K562 treated with DMSO at 1 percent for 4 hours (cell line): ENCODE measurements around the gene ZNF414. TPM values are rescaled to one million over a fixed set of nuclear protein-coding genes. Genes with fewer than 3 reads are reported as not detected.

Source experiments
- total RNA-seq: library from RNA; unstranded; fragments of 300-600 nt; gene quantifications from 2 replicates; pipeline ENCODE4 v1.2.3, GENCODE V29; 2022; ENCODE audit not compliant: insufficient read depth

ZNF414 gene
- 5.4 and 14.3 TPM in 2 replicates for total RNA-seq

GRCh38 chr19:8513687-8514504 lies at the start of gene ZNF414:
Gene ZNF414, minus strand, starts transcription at chr19:8514167. Its CDS starts 121 bp downstream, at chr19:8514046.

Other genes with a start within 250 kb of the ZNF414 start
- gene CD320, start 205.8 kb downstream of the ZNF414 start, total RNA-seq: 81.9 and 94.6 TPM in 2 replicates
- 125 and 162 TPM in 2 replicates for gene NDUFA7, start 192.8 kb downstream of the ZNF414 start, total RNA-seq
- 2,822 and 2,824 TPM in 2 replicates for gene RPS28, start 192.7 kb downstream of the ZNF414 start, total RNA-seq
- 2.0 TPM in 1 of 2 replicates, not detected in the other for gene KANK3, start 170.9 kb downstream of the ZNF414 start, total RNA-seq
- gene ANGPTL4, start 150.0 kb downstream of the ZNF414 start, total RNA-seq: 1.9 TPM in 1 of 2 replicates, not detected in the other
- 117 TPM in 2 replicates for gene RAB11B, start 123.8 kb downstream of the ZNF414 start, total RNA-seq
- 13.8 and 15.4 TPM in 2 replicates for gene MARCHF2, start 100.9 kb downstream of the ZNF414 start, total RNA-seq
- 366 and 371 TPM in 2 replicates for gene HNRNPM, start 69.2 kb downstream of the ZNF414 start, total RNA-seq
- gene PRAM1, start 11.5 kb downstream of the ZNF414 start, total RNA-seq: not detected in 2 replicates
- gene MYO1F, start 63.3 kb upstream of the ZNF414 start, total RNA-seq: 67.3 and 70.8 TPM in 2 replicates
- 0.46 and 1.1 TPM in 2 replicates for gene ADAMTS10, start 96.5 kb upstream of the ZNF414 start, total RNA-seq
- gene NFILZ, start 116.5 kb upstream of the ZNF414 start, total RNA-seq: not detected in 2 replicates
- 0.59 TPM in 1 of 2 replicates, not detected in the other for gene ACTL9, start 184.6 kb upstream of the ZNF414 start, total RNA-seq
- not detected in 2 replicates for gene OR2Z1, start 207.5 kb upstream of the ZNF414 start, total RNA-seq